ENCODE results near the gene P2RY10. TPM values are rescaled to one million over a fixed set of nuclear protein-coding genes. Genes with fewer than 3 reads are reported as not detected.
"Not testable (repeated sequence)": the region's sequence is repeated elsewhere in the genome, so short reads cannot be mapped to it uniquely, and the experiment has no call there.

P2RY10 gene
- total and polyA plus RNA-seq, 2 donors (not counting 3 experiments of a cell fraction or from before 2014, with no cell fraction given), result not detected

GRCh38 chrX:78997870-78998558 lies 52.8 kb downstream of the P2RY10 start:
- ChIA-PET CTCF (no interaction called here), POLR2A (no interaction called here)
- H4K20me1 ChIP-seq (replicated peaks; ENCODE audit: control insufficient read depth, extremely low read depth, insufficient read depth, low read length), result no peaks in the 10 kb centered on the region
- intact Hi-C loops (cut with micrococcal nuclease), result no loop called here
- no peak overlapping the region for H3K27ac ChIP-seq (ENCODE audit: insufficient read depth, low read depth, low read length)
- DNase-seq (ENCODE audit: low read depth, low spot score) (no peak), FAIRE-seq (no peak)
- dilution Hi-C loops (cut with MboI; ENCODE audit: extremely low pct_ligation_motif_present, low sequenced_read_pairs), result no loop called here
- no peaks in the 10 kb centered on the region for H3K4me1 ChIP-seq (ENCODE audit: control insufficient read depth, extremely low read depth, insufficient read depth, low read length)
- no peak for TF ChIP-seq POLR2A (IDR thresholded peaks at IDR 0.05; ENCODE audit: low read depth, low read length)
- no peak for TF ChIP-seq JUN (IDR thresholded peaks at IDR 0.05; ENCODE audit: borderline replicate concordance, insufficient read depth, insufficient read length, low read depth)
- no peak for TF ChIP-seq CTCF (IDR thresholded peaks at IDR 0.05; ENCODE audit: extremely low read depth in 1 of 2, insufficient read depth in 1 of 2, low read depth in 1 of 2, low read length in 2 of 2)
- TF ChIP-seq POLR2AphosphoS5 (IDR thresholded peaks at IDR 0.05; ENCODE audit: insufficient read depth, low read depth, low read length), result no peak
- no peak for TF ChIP-seq GATA2 (IDR thresholded peaks at IDR 0.05; ENCODE audit: insufficient read depth, insufficient read length, low read depth, low read length)
- TF ChIP-seq EZH2 (IDR thresholded peaks at IDR 0.05; ENCODE audit: borderline replicate concordance, low read depth, low read length, severe bottlenecking), result no peak
- no peak for TF ChIP-seq MYC (IDR thresholded peaks at IDR 0.05; ENCODE audit: low read depth, low read length)
- TF ChIP-seq FOS (IDR thresholded peaks at IDR 0.05; ENCODE audit: borderline replicate concordance, insufficient read depth, low read length), result no peak
- H3K4me3 ChIP-seq (replicated peaks in 1 of 3; ENCODE audit: insufficient read depth in 1 of 3, low read depth in 1 of 3, low read length in 3 of 3), result no peak overlapping the region
- BruUV-seq (replicated peaks), result no TSS peak
- no peaks in the 10 kb centered on the region for H3K9me3 ChIP-seq (replicated peaks; ENCODE audit: control insufficient read depth, insufficient read depth, low read length)
- no peak overlapping the region for H3K4me2 ChIP-seq (ENCODE audit: insufficient read depth, low read length)
- H2AFZ ChIP-seq (ENCODE audit: low read depth, low read length), result no peak overlapping the region
- no peaks in the 10 kb centered on the region for H3K36me3 ChIP-seq (ENCODE audit: control insufficient read depth in 2 of 2, extremely low read depth in 1 of 2, insufficient read depth in 2 of 2, low read length in 2 of 2)
- H3K79me2 ChIP-seq (ENCODE audit: control insufficient read depth, insufficient read depth, low read length), result no peaks in the 10 kb centered on the region
- H3K9ac ChIP-seq (replicated peaks; ENCODE audit: extremely low read depth, insufficient read depth, low read length), result no peak overlapping the region
- no peaks in the 10 kb centered on the region for H3K27me3 ChIP-seq (ENCODE audit: control insufficient read depth in 2 of 2, insufficient read depth in 2 of 2, low read length in 2 of 2)
- H3K9me1 ChIP-seq (replicated peaks; ENCODE audit: control insufficient read depth, extremely low read depth, insufficient read depth, low read length), result no peaks in the 10 kb centered on the region

GRCh38 chrX:79007540-79007939 lies 62.3 kb downstream of the P2RY10 start:
- BruUV-seq (replicated peaks); H3K79me2 ChIP-seq (ENCODE audit: control insufficient read depth, insufficient read depth, low read length); dilution Hi-C loops (cut with MboI; ENCODE audit: extremely low pct_ligation_motif_present, low sequenced_read_pairs); H3K9ac ChIP-seq (replicated peaks; ENCODE audit: extremely low read depth, insufficient read depth, low read length); H3K4me1 ChIP-seq (ENCODE audit: control insufficient read depth, extremely low read depth, insufficient read depth, low read length); POLR2A ChIA-PET; H3K9me1 ChIP-seq (replicated peaks; ENCODE audit: control insufficient read depth, extremely low read depth, insufficient read depth, low read length); DNase-seq (ENCODE audit: low read depth, low spot score); H4K20me1 ChIP-seq (replicated peaks; ENCODE audit: control insufficient read depth, extremely low read depth, insufficient read depth, low read length); H3K4me3 ChIP-seq (replicated peaks in 1 of 3; ENCODE audit: insufficient read depth in 1 of 3, low read depth in 1 of 3, low read length in 3 of 3); H3K9me3 ChIP-seq (replicated peaks; ENCODE audit: control insufficient read depth, insufficient read depth, low read length); intact Hi-C loops (cut with micrococcal nuclease); H3K27me3 ChIP-seq (ENCODE audit: control insufficient read depth in 2 of 2, insufficient read depth in 2 of 2, low read length in 2 of 2); H3K36me3 ChIP-seq (ENCODE audit: control insufficient read depth in 2 of 2, extremely low read depth in 1 of 2, insufficient read depth in 2 of 2, low read length in 2 of 2); CTCF ChIA-PET; H3K4me2 ChIP-seq (ENCODE audit: insufficient read depth, low read length); FAIRE-seq; H3K27ac ChIP-seq (ENCODE audit: insufficient read depth, low read depth, low read length); H2AFZ ChIP-seq (ENCODE audit: low read depth, low read length): not testable (repeated sequence)

Measured in endothelial cell of umbilical vein (primary cell).